IMR-90 (cell line): ENCODE measurements around the gene ZNF771. TPM values are rescaled to one million over a fixed set of nuclear protein-coding genes. Genes with fewer than 3 reads are reported as not detected.

Source experiments
- ATAC-seq: fragments of 200-7000 bp; cut with Tn5 transposase; 2 replicates; pipeline ENCODE4 v1.9.1; 2020; ENCODE audit warnings: low read depth, mild to moderate bottlenecking, moderate library complexity
- BruUV-seq: library from RNA; stranded (reverse); fragments of 400-500 nt; replicated peaks from 2 replicates; lab custom pipeline; 2021; lab: Mats Ljungman, UMichigan
- CTCF ChIA-PET: fragments of 300-600 bp; formaldehyde crosslinking; extraction: SDS; loops from one replicate; lab custom pipeline; 2021; ENCODE audit warnings: antibody characterized with exemption; lab: Yijun Ruan, JAX
- POLR2A ChIA-PET: fragments of 300-600 bp; sonication (Branson Sonifier 250); formaldehyde crosslinking; loops from one replicate; lab custom pipeline; 2022; ENCODE audit warnings: antibody characterized with exemption; ENCODE audit not compliant: unreplicated experiment; lab: Charles Lee
- DNase-seq: peaks from one replicate; pipeline ENCODE4 v3.0.0; 2013
- H2AFZ ChIP-seq: replicated peaks from 2 replicates; pipeline ENCODE3; 2013; ENCODE audit warnings: low read length, mild to moderate bottlenecking; ENCODE audit not compliant: poor library complexity
- H2AK5ac ChIP-seq: 2 replicates; pipeline ENCODE4 v1.6.1; 2013; ENCODE audit warnings: low read depth, low read length, inconsistent platforms
- H2AK9ac ChIP-seq: replicated peaks from 2 replicates; pipeline ENCODE3; 2013; ENCODE audit warnings: mild to moderate bottlenecking, low read depth, low read length, moderate library complexity; ENCODE audit not compliant: poor library complexity
- H2BK120ac ChIP-seq: 2 replicates; pipeline ENCODE4 v1.6.1; 2013; ENCODE audit warnings: low read depth, low read length, inconsistent platforms
- H2BK15ac ChIP-seq: 3 replicates; pipeline ENCODE4 v1.6.1; 2013; ENCODE audit warnings: low read depth, low read length, inconsistent platforms
- H2BK20ac ChIP-seq: 2 replicates; pipeline ENCODE4 v1.6.1; 2013; ENCODE audit warnings: low read depth, mild to moderate bottlenecking, inconsistent platforms, low read length, moderate library complexity
- H2BK5ac ChIP-seq: 2 replicates; pipeline ENCODE4 v1.6.1; 2013; ENCODE audit warnings: mild to moderate bottlenecking, low read depth, low read length, inconsistent platforms; ENCODE audit not compliant: poor library complexity, severe bottlenecking
- H3K14ac ChIP-seq: replicated peaks from 2 replicates; pipeline ENCODE4 v1.6.1; 2013; ENCODE audit warnings: low read depth, low read length, inconsistent platforms
- H3K18ac ChIP-seq: 2 replicates; pipeline ENCODE4 v1.6.1; 2013; ENCODE audit warnings: low read depth, low read length, control low read depth
- H3K23ac ChIP-seq: 2 replicates; pipeline ENCODE4 v1.6.1; 2013; ENCODE audit warnings: low read depth, low read length, inconsistent platforms
- H3K27ac ChIP-seq: 2 replicates; pipeline ENCODE4 v1.5.1; 2013; ENCODE audit warnings: mild to moderate bottlenecking, control low read depth, low read length; ENCODE audit not compliant: insufficient read depth
- H3K27me3 ChIP-seq: 2 replicates; pipeline ENCODE4 v1.6.1; 2013; ENCODE audit warnings: low read length; ENCODE audit not compliant: control insufficient read depth, insufficient read depth
- H3K36me3 ChIP-seq: 2 replicates; pipeline ENCODE4 v1.6.1; 2013; ENCODE audit warnings: low read length, mixed read lengths; ENCODE audit not compliant: control insufficient read depth, insufficient read depth
- H3K4ac ChIP-seq: 2 replicates; pipeline ENCODE4 v1.6.1; 2013; ENCODE audit warnings: low read depth, low read length, inconsistent platforms
- H3K4me1 ChIP-seq: 2 replicates; pipeline ENCODE4 v1.6.1; 2013; ENCODE audit warnings: low read length, mixed read lengths; ENCODE audit not compliant: control insufficient read depth, insufficient read depth
- H3K4me2 ChIP-seq: 2 replicates; pipeline ENCODE4 v1.6.1; 2013; ENCODE audit warnings: low read depth, mild to moderate bottlenecking, control low read depth, low read length, moderate library complexity
- H3K4me3 ChIP-seq: 2 replicates; pipeline ENCODE4 v1.5.1; 2013; ENCODE audit warnings: low read depth, mild to moderate bottlenecking, control low read depth, low read length, moderate library complexity; ENCODE audit not compliant: insufficient read depth
- H3K56ac ChIP-seq: 2 replicates; pipeline ENCODE4 v1.6.1; 2013; ENCODE audit warnings: low read length, inconsistent platforms; ENCODE audit not compliant: insufficient read depth; ENCODE audit errors: extremely low read depth
- H3K79me1 ChIP-seq, 2 experiments: 2 replicates each; pipeline ENCODE4 v1.6.1; 2013; ENCODE audit warnings: low read length in 2 of 2, inconsistent platforms in 1 of 2, low read depth in 1 of 2
- H3K9ac ChIP-seq: 2 replicates; pipeline ENCODE4 v1.6.1; 2013; ENCODE audit warnings: low read depth, low read length, control low read depth
- H3K9me1 ChIP-seq: 2 replicates; pipeline ENCODE4 v1.6.1; 2013; ENCODE audit warnings: low read length, inconsistent platforms; ENCODE audit not compliant: insufficient read depth
- H3K9me3 ChIP-seq: 2 replicates; pipeline ENCODE4 v1.6.1; 2013; ENCODE audit warnings: low read length; ENCODE audit not compliant: control insufficient read depth, insufficient read depth
- H4K20me1 ChIP-seq: 2 replicates; pipeline ENCODE4 v1.6.1; 2013; ENCODE audit warnings: low read length, inconsistent platforms; ENCODE audit not compliant: insufficient read depth
- H4K5ac ChIP-seq: 2 replicates; pipeline ENCODE4 v1.6.1; 2013; ENCODE audit warnings: mild to moderate bottlenecking, low read depth, low read length, control low read depth
- H4K8ac ChIP-seq, 2 experiments: 2 replicates each; pipeline ENCODE4 v1.6.1; 2013; ENCODE audit warnings: low read depth in 2 of 2, low read length in 2 of 2, control low read depth in 1 of 2, inconsistent platforms in 1 of 2
- H4K91ac ChIP-seq: 2 replicates; pipeline ENCODE4 v1.6.1; 2013; ENCODE audit warnings: low read depth, low read length, inconsistent platforms; ENCODE audit not compliant: insufficient read depth
- BHLHE40 ChIP-seq: fragments of 150-350 bp; IDR thresholded peaks from 2 replicates; pipeline ENCODE4 v1.6.1; 2016; ENCODE audit warnings: mild to moderate bottlenecking, low read depth, low read length
- CHD1 ChIP-seq: IDR thresholded peaks from 2 replicates; pipeline ENCODE4 v1.6.1; 2012; ENCODE audit warnings: low read depth, low read length, improper control_type of control experiment
- CTCF ChIP-seq: conservative IDR thresholded peaks from 2 replicates; pipeline ENCODE4 v1.5.1; 2012; ENCODE audit warnings: mild to moderate bottlenecking, low read depth, low read length, improper control_type of control experiment
- FOS ChIP-seq: fragments of 150-350 bp; IDR thresholded peaks from 2 replicates; pipeline ENCODE4 v1.6.1; 2016; ENCODE audit warnings: low read depth, low read length
- MAFK ChIP-seq: IDR thresholded peaks from 2 replicates; pipeline ENCODE4 v1.6.1; 2012; ENCODE audit warnings: low read depth, low read length, improper control_type of control experiment
- MAZ ChIP-seq: IDR thresholded peaks from 2 replicates; pipeline ENCODE4 v1.6.1; 2012; ENCODE audit warnings: low read depth, mild to moderate bottlenecking, low read length, improper control_type of control experiment, moderate library complexity, borderline replicate concordance
- MXI1 ChIP-seq: IDR thresholded peaks from 2 replicates; pipeline ENCODE4 v1.6.1; 2012; ENCODE audit warnings: low read depth, mild to moderate bottlenecking, low read length, moderate library complexity, borderline replicate concordance
- NFE2L2 ChIP-seq: fragments of 150-350 bp; IDR thresholded peaks from 2 replicates; pipeline ENCODE4 v1.6.1; 2016; ENCODE audit warnings: low read depth, mild to moderate bottlenecking, low read length
- POLR2A ChIP-seq: IDR thresholded peaks from 2 replicates; pipeline ENCODE4 v1.6.1; 2012; ENCODE audit warnings: mild to moderate bottlenecking, low read depth, low read length
- RAD21 ChIP-seq: IDR thresholded peaks from 2 replicates; pipeline ENCODE4 v1.6.1; 2012; ENCODE audit warnings: low read length, improper control_type of control experiment
- RCOR1 ChIP-seq: IDR thresholded peaks from 2 replicates; pipeline ENCODE4 v1.6.1; 2012; ENCODE audit warnings: mild to moderate bottlenecking, low read length, improper control_type of control experiment; ENCODE audit not compliant: insufficient replicate concordance
- RFX5 ChIP-seq: IDR thresholded peaks from 2 replicates; pipeline ENCODE4 v1.8.0; 2012; ENCODE audit warnings: low read depth, mild to moderate bottlenecking, low read length, moderate library complexity
- SMC3 ChIP-seq: fragments of 150-350 bp; IDR thresholded peaks from 2 replicates; pipeline ENCODE4 v1.6.1; 2016; ENCODE audit warnings: low read depth, mild to moderate bottlenecking, antibody characterized with exemption, low read length, moderate library complexity
- USF2 ChIP-seq: fragments of 150-350 bp; IDR thresholded peaks from 2 replicates; pipeline ENCODE4 v1.6.1; 2017; ENCODE audit warnings: mild to moderate bottlenecking, antibody characterized with exemption, low read length, low read depth
- WGBS, 2 experiments: methylation state at CpG; one replicate each; pipeline versions ENCODE4 v1.1.5 to v1.1.7; 2013; ENCODE audit warnings: missing lambda C conversion rate in 2 of 2; ENCODE audit not compliant: insufficient read length in 1 of 2; ENCODE audit errors: extremely low coverage in 2 of 2; 5-methylcytosine and 5-hydroxymethylcytosine counted together
- dilution Hi-C: fragments of 300-500 bp; cut with HindIII; formaldehyde crosslinking; loops from one replicate; pipeline ENCODE4 v1.14.3; 2018; ENCODE audit warnings: low sequenced_read_pairs; ENCODE audit not compliant: unreplicated experiment
- in situ Hi-C: fragments of 300-500 bp; cut with MboI; formaldehyde crosslinking; loops from 3 replicates; pipeline ENCODE4 v1.14.3; 2019; ENCODE audit warnings: low sequenced_read_pairs, inconsistent platforms, mixed read lengths
- intact Hi-C: fragments of 100-400 bp; cut with micrococcal nuclease; formaldehyde crosslinking; loops from 2 replicates; pipeline ENCODE4 v1.10.0; 2022
- polyA plus RNA-seq, 3 experiments: library from polyadenylated mRNA; depleted of rRNA; stranded (reverse); fragments of >200 nt; gene quantifications; 2 replicates each; pipeline ENCODE4 v1.2.3, GENCODE V29; 2012; ENCODE audit warnings: low replicate concordance in 1 of 3
- total RNA-seq: library from RNA; depleted of rRNA; stranded (reverse); fragments of >200 nt; gene quantifications from 2 replicates; pipeline ENCODE4 v1.2.3, GENCODE V29; 2012

Gene ZNF771
- total and polyA plus RNA-seq, 2 of the 4 experiments (the other 2 are of a cell fraction) = 5.2 to 10.9 TPM

- H3K4me2 ChIP-seq = no peak overlapping the region
- in situ Hi-C loops (no loop called here), intact Hi-C loops (no loop called here), dilution Hi-C loops (no loop called here)
- peaks cover under 1% of the 10 kb centered on the region; the same call in 1 of the 2 replicates for H3K4me1 ChIP-seq
- H3K4ac ChIP-seq = no peak overlapping the region
- no peaks in the 10 kb centered on the region for H3K9me3 ChIP-seq
- no peak overlapping the region for H4K91ac ChIP-seq
- no peak overlapping the region for H3K9ac ChIP-seq
- H3K23ac ChIP-seq = no peak overlapping the region
- POLR2A ChIA-PET = no interaction called here
- peaks cover 5% of the 10 kb centered on the region; the same call in 1 of the 2 replicates for H3K9me1 ChIP-seq
- H4K20me1 ChIP-seq = peaks cover 21% of the 10 kb centered on the region
- 100% methylated on average over 1 of the region's 7 CpGs; no CpG with 5 or more reads in 1 of the 2 experiments for WGBS, 2 experiments
- H4K8ac ChIP-seq = no peak overlapping the region
- H3K36me3 ChIP-seq = peaks cover 49% of the 10 kb centered on the region
- no peak overlapping the region for H2BK20ac ChIP-seq
- TF ChIP-seq CTCF (no peak), RAD21 (no peak), NFE2L2 (no peak), RCOR1 (no peak), CHD1 (no peak), FOS (no peak), SMC3 (no peak), MXI1 (no peak), POLR2A (no peak), BHLHE40 (no peak), MAZ (no peak), RFX5 (no peak), MAFK (no peak), USF2 (no peak)
- DNase-seq = no peak
- no peak overlapping the region for H2AFZ ChIP-seq
- H2BK15ac ChIP-seq = no peak overlapping the region
- H3K4me3 ChIP-seq = no peak overlapping the region
- no TSS peak for BruUV-seq
- no peak overlapping the region for H3K14ac ChIP-seq
- no peak overlapping the region for H3K18ac ChIP-seq
- H2AK5ac ChIP-seq = no peak overlapping the region
- no peaks in the 10 kb centered on the region for H3K27me3 ChIP-seq
- no peak overlapping the region for H2AK9ac ChIP-seq
- H3K56ac ChIP-seq = no peak overlapping the region
- no peak for ATAC-seq
- H3K27ac ChIP-seq = no peak overlapping the region
- CTCF ChIA-PET = no interaction called here
- H2BK5ac ChIP-seq = no peak overlapping the region
- no peak overlapping the region for H2BK120ac ChIP-seq
- H3K79me1 ChIP-seq = peaks cover 18 to 52% of the 10 kb centered on the region in 2 experiments
- no peak overlapping the region for H4K5ac ChIP-seq
These were observed 46.2 kb upstream of the ZNF771 start for GRCh38 chr16:30361180-30361579.
